Sigmoid colon (tissue), 3 donors: ENCODE data around the gene PIWIL4.

Experiments used
- CTCF ChIP-seq, 4 experiments: fragments of 450-650 bp in 3 of 4; fragments of 200-600 bp in 1 of 4; IDR thresholded peaks; one replicate each; pipeline ENCODE4 v1.5.1; 2016 to 2019; ENCODE audit warnings: antibody characterized with exemption in 4 of 4, mild to moderate bottlenecking in 3 of 4, moderate library complexity in 2 of 4
- POLR2A ChIP-seq, 2 donors: fragments of 450-650 bp; IDR thresholded peaks; one replicate each; pipeline ENCODE4 v1.6.1; 2016; ENCODE audit warnings: antibody characterized with exemption in 2 of 2, mild to moderate bottlenecking in 2 of 2, moderate library complexity in 2 of 2

- TF ChIP-seq POLR2A (IDR thresholded peaks at IDR 0.05) (no peak), CTCF (IDR thresholded peaks at IDR 0.05) (no peak)
Observed at GRCh38 chr11:94577841-94578240, 10.7 kb downstream of the PIWIL4 start.
